ENCODE measurements around the gene KIF25.

- no peak for TF ChIP-seq POLR2A (IDR thresholded peaks at IDR 0.05)
- TF ChIP-seq, protein P1, sequence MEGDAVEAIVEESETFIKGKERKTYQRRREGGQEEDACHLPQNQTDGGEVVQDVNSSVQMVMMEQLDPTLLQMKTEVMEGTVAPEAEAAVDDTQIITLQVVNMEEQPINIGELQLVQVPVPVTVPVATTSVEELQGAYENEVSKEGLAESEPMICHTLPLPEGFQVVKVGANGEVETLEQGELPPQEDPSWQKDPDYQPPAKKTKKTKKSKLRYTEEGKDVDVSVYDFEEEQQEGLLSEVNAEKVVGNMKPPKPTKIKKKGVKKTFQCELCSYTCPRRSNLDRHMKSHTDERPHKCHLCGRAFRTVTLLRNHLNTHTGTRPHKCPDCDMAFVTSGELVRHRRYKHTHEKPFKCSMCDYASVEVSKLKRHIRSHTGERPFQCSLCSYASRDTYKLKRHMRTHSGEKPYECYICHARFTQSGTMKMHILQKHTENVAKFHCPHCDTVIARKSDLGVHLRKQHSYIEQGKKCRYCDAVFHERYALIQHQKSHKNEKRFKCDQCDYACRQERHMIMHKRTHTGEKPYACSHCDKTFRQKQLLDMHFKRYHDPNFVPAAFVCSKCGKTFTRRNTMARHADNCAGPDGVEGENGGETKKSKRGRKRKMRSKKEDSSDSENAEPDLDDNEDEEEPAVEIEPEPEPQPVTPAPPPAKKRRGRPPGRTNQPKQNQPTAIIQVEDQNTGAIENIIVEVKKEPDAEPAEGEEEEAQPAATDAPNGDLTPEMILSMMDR (IDR thresholded peaks at IDR 0.05), result no peak
Observed at GRCh38 chr6:167973148-167973885, 24.2 kb upstream of the KIF25 start.

All from vagina (tissue), 2 donors.